OCI-LY1 (cell line): ENCODE measurements around the gene AGK.

Experiments used
- CTCF ChIP-seq: fragments of 200-600 bp; sonication (generic), shearing (Covaris generic); IDR thresholded peaks from 2 replicates; pipeline ENCODE4 v1.5.1; 2017; ENCODE audit warnings: mild to moderate bottlenecking, antibody characterized with exemption, low read length, moderate library complexity, mixed read lengths
- EZH2 ChIP-seq: fragments of 200-600 bp; sonication (generic), shearing (Covaris generic); IDR thresholded peaks from 2 replicates; pipeline ENCODE4 v1.8.0; 2017; ENCODE audit warnings: borderline replicate concordance, mixed run types, mild to moderate bottlenecking, antibody characterized with exemption, low read length, moderate library complexity, mixed read lengths

GRCh38 chr7:141511676-141512396 lies 39.4 kb upstream of the AGK start:
- no peak for TF ChIP-seq CTCF
- TF ChIP-seq EZH2 = no peak
